Fibroblast of skin of left biceps (primary cell): ENCODE data around the gene GNGT2.
A peak's percentile ranks its signal among the peaks of the same experiment; 100 is the strongest.

Experiments
- DNase-seq, 2 experiments: peaks; one replicate each; pipeline ENCODE4 v3.0.0-alpha.2; 2013; ENCODE audit warnings: low read depth in 2 of 2

GNGT2 gene

DNA sequence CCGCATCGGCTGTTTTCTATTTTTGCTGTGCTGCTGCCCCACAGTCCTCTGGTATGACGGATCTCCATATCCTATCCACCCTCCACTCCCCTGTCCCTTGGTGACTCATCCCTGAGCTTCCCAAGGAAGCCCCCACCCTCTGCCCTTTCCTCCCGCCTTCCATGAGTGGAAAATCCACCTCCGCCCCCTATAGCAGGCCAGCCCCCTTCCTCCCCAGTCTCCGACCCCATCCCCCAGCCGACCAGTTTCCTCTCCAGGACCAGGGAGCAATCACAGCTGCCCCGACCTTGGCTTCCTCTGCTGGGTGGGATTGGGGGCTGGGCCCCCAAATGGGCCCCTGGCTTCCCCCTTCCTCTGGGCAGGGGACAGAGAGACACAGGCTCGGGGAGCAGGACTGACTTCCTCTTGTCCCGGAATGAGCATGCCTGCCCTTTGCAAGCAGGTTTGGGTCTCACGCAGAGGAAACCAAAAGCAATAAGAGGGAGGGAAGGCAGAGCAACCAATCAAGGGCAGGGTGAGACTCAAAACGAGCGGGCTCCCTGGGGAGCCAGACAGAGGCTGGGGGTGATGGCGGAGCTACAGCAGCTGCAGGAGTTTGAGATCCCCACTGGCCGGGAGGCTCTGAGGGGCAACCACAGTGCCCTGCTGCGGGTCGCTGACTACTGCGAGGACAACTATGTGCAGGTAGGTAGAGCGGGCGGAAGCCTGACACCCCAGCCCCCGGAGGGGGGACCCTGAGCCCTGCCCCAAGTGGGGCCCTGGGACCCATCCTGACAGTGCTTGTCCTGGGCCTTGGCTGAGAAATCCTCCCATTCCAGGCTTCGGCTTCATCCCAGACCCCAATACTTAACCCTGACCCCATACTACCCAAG lies at the start of gene GNGT2, which contains the start of gene ABI3:
GNGT2 (minus strand) TSS at position 417 of the 872 bp plus-strand sequence. CDS start 3,152 bp downstream, outside the sequence.
ABI3 (plus strand) TSS at position 550 of the 872 bp plus-strand sequence; CDS start at position 568, 18 bp downstream.
- DNase-seq: no peak

DNA sequence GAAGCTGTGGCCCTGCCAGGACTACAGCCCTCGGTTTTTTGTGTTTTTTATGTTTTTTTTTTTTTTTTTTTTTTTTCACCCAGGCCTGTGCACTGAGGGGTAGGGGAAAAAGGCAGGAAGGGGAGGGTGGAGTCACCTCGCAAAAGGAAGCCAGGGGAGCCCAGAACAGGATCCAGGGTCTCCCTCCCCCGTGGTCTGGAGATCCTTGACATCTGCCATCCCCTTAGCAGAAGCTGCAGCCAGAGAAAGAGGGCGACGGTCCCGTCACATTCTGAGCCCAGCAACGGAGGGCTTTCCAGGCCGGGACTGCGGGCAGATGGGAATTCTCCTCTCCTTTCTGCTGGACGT lies 49.3 kb upstream of the GNGT2 start:
- DNase-seq: no peak

DNA sequence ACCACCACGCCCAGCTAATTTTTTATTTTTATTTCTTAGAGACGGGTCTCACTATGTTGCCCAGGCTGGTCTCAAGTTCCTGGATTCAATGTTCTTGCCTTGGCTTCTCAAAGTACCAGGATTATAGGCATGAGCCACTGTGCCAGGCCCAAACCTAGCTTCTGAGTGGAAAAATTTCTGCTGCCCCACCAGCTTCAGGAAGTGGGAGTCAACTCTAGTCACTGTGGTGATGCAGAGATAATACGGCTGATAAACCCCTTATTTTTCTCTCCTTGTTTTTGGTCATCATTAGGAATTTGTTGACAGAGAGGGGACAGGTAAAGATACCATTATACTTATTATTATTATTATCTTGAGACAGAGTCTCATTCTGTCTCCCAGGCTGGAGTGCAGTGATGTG lies 48.0 kb upstream of the GNGT2 start:
- DNase-seq: no peak

DNA sequence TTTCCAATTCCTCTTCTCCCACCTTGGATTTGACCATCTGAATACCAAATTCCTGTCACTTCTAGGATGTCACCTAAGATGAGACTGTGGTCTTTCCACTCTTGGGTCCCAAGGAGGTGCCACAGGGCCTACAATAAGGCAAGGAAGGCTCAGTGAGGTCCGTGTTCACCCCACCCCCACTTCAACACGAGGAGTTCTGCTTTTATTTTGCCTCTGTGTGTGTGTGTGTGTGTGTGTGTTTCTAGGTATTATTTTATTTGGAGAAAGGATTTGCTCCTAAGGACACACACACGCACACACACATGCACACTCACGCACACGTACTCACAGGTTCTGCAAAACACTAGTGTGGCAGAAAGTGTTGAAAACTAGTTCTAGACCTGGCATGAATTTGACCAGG lies 44.8 kb upstream of the GNGT2 start:
- DNase-seq: no peak

DNA sequence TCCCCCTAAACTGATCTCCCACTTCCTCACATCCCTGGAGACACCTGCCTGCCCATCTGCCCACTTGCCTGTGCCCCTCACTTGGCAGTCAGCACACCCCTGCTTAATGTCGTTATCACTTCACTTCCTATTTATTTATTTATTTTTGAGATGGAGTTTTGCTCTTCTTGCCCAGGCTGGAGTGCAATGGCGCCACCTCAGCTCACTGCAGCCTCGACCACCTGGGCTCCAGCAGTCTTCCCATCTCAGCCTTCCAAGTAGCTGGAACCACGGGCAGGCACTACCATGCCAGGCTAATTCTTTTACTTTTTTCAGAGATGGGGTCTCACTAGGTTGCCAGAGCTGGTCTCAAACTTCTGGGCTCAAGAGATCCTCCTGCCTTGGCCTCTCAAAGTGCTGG lies 43.7 kb upstream of the GNGT2 start:
- no peak for DNase-seq

DNA sequence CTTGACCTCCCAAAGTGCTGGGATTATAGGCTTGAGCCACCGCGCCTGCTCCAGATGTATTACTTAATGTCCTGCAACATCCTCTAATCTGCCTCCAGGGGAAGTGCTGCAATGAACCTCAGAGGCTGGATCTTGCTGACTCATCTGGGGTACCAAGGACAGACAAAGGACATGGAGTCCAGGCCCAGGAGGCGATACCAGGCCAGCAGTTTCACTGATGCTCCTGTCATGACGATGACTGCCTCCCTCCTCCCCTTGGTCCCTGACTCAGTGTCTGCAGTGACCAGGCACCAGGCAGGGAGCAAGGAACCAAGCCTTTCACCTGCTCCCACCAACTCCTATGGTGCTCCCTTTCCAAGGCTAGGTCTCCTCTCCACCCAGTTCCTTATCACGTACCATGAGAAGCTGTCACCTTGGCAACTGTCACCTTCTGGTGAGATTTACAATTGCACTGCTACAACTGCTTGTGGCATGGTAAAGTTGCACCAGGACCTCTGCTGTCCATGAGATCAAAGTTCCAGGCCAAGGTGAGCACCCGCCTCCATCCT lies 41.8 kb upstream of the GNGT2 start:
- DNase-seq: no peak

DNA sequence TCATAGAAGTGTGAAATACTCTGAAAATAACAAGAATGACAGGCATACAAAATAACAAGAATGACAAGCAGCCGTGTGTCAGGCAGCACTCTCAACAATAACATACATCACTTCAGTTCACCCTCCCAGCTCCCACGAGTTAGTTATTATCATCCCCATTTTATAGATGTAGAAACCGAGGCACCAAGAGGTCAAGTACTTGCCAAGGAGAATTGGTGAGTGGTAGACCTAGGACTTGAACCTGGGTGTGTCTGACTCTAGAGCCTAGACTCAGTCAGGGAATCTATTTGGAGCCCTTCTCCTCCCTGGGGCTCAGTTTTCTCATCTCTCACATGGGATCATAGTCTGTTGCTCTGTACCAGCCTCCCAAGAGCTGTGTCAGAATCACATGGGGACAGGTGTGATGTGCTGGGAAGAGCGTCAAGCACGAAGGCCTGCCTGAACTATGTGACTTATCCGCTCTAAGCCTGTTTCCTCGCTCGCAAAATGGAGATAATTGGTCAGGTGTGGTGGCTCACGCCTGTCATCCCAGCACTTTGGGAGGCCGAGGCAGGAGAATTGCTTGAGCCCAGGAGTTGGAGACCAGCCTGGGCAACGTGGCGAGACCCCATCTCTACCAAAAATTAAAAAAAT lies 39.6 kb upstream of the GNGT2 start:
- DNase-seq: no peak

DNA sequence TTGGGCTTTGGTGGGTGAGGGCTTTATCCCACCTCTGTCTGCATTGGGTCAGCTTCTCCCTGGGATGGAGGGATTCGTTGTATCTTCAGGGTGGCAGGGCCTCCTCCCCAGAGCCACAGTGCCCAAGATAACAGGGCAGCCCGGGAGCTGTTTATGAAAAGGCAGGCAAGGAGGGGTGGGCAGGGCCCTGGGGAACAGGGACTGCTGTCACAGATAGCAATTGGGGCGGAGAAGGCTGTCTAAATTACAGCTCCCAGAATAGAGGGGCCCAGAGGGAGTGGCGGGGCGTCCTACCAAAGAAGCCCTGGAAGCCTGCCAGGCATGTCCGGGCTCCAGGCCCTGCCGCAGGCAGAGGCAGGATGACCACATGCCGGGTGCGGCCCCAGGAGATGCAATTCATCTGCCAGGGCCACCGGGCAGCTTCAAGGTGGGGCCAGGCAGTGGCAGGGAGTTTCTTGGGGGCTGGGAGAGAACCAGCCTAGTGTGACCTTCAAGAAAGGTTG lies 39.0 kb upstream of the GNGT2 start:
- DNase-seq: no peak

DNA sequence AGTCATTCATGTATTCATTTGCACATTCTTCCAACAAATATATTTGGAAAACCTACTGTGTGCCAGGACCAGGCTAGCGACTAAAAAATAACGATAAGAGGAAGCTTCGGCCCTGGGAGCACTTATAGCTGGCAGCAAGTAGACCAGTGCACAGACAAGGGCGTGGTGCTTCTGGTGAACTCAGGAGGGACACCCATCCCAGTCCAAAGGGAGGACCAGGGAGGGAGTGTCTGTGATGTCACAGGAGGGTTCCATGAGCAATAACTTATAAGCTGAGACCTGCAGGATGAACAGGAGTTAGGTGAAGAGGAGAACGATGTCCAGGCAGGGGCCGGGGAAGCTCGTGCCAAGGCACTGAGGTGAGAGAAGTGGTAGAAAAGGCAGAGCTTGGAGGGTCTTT lies 37.6 kb upstream of the GNGT2 start:
- DNase-seq: no peak

DNA sequence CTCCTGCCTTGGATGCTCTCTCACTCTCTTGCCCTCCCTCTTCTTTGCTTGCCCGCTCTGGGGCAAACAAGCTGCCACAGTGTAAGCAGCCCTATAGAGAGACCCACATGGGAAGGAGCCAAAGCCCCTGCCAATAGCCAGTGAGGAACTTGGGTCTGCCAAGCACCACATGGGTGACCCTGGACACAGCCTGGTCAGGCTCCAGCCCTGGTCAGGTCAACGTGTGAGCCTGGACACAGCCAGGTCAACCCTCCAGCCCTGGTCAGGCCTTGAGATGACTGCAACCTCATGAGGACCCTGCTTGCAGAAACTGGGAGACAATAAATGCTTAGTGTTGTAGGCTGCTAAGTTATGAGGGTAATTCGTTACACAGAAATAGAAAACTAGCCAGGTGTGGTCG lies 34.5 kb upstream of the GNGT2 start:
- no peak for DNase-seq

DNA sequence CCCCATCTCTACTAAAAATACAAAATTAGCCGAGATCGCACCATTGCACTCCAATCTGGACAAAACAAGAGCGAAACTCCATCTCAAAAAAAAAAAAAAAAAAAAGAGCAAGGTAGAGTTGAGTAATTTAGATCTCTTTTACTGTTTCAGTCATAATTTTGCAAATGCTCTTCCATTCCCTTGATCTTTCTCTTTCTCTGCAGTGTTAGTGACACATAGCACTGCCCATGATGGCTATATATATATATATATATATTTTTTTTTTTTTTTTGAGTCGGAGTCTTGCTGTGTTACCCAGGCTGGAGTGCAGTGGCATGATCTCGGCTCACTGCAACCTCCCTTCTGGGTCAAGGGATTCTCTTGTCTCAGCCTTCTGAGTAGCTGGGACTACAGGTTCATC lies 32.4 kb upstream of the GNGT2 start:
- DNase-seq: no peak

DNA sequence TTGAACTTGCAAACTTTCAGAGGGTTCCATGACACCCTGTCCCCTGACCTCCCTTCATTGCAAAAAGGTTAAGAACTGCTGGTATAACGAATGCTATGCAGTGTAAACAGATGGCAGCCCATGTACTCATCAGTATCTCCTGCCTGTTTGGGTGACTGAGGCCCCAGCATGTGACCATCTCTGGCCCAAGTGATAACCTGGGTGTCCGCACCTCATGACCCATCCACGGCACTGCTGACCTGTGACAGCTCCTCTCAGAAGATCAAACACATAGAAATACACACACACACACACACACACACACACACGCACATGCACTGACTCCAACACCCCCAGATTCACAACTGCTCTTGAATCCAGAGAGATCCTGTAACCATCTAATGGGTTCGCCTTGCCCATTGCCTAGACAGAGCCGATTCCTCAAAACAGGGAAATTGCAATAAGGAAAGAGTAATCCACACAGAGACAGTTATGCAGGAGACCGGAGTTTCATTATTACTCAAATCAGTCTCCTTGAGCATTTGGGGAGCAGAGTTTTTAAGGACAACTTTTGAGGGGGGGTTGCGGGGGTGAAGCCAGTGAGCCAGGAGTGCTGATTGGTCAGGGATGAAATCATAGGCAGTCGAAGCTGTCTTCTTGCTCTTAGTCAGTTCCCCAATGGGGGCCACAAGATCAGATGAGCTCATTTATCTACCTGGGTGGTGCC lies 31.5 kb upstream of the GNGT2 start:
- DNase-seq: no peak

DNA sequence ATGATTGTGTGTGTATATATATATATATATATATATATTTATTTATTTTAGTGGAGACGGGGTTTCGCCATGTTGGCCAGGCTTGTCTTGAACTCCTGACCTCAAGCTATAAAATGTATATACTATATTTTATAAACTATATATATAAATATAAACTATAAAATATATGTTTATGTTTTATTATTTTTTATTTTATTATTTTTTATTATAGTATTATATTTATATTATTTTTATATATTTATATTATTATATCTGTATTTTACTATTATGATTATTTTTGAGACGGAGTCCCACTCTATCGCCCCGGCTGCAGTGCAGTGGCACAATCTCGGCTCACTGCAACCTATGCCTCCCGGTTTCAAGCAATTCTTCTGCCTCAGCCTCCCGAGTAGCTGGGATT lies 30.7 kb upstream of the GNGT2 start:
- no peak for DNase-seq

DNA sequence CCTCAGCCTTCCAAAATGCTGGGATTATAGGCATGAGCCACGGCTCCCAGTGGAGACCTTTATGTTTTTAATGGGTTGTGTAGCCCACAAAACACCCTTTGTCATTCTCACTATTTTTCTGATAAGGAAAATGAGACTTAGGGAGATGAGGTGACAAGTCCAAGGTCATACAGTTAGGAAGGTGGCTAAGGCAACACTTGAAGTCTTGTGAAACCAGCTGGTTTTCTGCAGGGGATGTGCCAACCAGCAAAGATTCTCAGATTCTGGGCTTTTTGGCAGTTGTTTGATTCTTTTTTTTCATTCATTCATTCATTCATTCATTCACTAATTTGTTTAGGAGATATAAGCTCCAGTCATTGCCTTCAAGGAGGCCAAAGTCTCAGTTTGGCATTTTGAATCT lies 30.2 kb upstream of the GNGT2 start:
- DNase-seq: no peak

DNA sequence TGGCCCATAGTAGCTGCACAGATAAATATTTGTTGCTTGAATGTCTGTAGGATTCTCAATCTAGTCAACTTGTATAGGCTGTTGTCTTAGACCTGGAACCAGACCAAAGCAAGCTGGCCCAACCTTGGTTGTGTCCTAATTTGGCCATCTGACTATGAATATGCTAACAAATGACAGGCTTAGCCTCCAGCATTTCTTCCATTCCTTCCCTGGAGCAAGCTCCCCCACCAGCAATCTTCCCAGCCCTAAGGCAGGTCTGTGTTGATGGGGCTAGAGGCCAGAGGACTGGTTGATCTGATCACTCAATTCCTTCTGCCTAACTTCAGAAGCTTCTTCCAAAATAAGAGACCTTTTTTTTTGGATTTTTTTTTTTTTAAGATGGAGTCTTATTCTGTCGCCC lies 29.6 kb upstream of the GNGT2 start:
- no peak for DNase-seq

DNA sequence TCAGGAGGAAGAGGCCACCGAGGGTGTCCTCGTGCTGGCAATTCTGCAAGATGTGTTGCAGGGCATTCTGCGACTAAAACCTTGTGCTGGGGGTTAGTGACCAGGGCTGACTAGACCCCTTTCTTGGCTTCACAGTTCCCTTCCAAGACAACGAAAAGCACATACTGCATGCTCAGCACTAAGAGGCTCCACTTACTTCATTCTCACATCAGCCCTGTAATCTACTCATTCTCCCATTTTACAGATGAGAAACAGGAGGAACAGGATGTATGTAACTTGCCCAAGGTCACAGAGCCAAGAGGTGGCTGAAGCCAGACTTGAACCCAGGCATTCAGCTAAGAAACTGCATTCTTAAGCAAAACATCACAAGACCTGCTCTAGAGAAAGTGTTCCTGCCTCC lies 25.5 kb upstream of the GNGT2 start:
- DNase-seq: no peak

DNA sequence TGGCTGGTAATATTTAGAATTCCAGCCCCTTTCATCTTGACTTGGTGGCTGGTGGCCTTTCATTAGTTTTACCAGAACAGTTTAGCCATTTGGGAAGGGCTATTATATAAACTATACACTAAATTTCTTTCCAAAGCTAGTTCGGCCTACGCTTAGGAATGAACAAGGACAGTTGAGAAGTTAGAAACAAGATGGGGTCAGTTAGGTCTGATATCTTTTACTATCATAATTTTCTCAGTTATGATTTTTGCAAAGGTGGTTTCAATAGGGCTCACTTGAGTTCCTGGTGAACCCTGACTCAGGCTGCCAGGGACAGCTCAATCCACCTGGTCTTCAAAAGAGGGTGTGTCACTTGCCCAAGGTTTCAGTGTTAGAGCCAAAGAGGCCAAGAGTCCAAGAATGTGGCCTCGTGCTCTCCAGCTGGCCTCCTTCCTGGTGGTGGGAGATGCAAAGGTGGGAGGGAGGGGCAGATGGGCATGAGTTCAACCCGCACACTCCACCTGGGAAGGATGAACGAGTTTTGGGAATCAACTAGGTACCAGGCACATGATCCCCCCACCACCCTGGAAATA lies 24.2 kb upstream of the GNGT2 start:
- DNase-seq: no peak

DNA sequence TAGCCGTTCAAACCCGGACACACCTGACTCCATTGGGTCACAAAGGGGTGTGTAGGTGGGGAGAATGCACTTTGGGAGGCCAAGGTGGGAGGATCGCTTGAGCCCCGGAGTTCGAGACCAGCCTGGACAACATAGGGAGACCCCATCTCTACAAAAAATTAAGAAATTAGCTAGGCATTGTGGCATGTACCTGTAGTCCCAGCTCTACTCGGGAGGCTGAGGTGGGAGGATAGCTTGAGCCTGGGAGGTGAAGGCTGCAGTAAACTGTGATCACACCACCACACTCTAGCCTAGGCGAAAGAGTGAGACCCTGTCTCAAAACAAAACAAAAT lies 21.2 kb upstream of the GNGT2 start:
- DNase-seq: no peak

DNA sequence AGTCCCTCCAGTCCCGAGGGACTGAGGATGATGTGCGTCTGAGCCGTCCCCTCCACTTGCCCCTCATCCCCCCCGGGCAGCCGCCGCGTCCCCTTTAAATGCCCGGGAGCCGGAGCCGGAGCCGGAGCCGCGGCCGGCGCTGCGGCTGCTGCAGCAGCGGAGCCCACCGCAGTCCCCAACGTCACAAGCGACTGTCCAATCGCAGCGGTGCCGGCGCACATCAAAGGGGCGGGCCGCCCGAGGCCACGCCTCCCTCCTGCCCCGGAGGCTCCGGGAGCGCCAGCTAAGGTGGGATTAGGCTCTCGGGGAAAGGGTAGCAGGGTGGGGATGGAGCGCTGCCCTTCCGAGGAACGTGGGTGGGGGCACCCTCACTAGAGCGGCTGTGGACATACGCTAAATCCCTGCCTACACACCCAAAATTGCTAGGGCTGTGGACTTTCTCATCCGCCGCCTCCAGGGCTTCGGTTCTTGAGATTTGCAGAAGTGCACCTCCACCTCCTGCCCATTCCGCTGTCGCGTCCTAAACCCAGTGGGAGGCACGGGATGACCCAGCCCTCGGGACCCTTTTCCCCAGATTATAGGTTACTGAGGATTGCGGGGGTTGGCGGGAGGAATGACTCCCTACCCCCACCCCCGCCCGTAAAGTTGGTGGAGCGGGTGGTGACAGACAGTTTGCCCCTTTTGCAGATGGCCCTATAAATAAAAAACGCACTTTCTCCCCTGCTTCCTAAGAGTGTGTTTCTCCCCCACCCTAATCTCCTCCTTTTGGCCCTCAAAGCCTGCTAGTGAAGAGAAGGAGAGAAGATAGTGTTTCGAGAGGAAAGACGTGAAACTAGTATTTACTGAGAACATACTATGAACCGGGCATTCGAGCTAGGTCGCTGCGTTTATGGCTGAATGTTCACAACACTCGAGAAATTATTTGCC lies 20.5 kb upstream of the GNGT2 start, which contains the start of gene PHOSPHO1:
PHOSPHO1 (minus strand) TSS at position 152 of the 927 bp plus-strand sequence. CDS start 4,096 bp downstream, outside the sequence.
- peak; percentile 39 to 50 for DNase-seq

DNA sequence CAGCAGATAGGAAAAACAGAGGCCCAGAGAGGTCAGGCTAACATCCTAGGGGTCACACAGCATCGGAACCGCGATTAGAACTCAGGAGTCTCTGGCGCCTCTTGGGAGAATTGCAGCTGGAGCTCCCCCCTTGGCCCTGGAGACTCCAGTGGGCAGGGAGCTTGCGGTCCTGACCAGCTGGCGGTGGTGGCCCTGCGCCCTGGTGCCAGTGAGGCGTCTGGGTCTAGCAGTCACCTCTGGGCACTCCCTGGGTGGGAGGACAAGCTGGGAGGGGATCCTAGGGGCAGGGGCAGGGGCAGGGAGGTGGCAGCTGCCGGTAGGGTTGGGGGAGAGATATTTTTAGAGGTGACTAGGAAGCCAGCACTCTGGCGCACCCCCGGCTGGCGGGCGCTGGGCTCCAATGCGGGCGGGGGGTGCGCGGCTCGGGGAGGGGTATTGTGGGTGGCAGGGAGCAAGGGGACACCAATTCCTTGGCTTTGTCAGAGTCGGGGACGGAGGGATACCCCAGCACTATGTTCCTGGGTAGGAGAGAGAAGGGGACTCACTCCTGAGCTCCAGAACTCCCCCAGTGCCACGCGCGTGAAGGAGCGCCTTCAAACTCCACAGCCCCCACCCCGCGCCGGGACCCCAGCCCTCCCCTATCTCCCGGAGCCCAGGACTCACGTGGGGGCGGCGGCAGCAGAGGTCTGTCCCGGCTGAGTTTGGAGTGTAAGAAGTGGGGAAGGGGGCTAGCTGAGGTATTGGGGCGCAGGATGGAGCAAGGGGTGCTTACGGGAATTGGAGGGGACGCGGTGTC lies 19.6 kb upstream of the GNGT2 start:
- DNase-seq: no peak
